ENCODE results near the gene GON4L.

The GON4L gene

DNA sequence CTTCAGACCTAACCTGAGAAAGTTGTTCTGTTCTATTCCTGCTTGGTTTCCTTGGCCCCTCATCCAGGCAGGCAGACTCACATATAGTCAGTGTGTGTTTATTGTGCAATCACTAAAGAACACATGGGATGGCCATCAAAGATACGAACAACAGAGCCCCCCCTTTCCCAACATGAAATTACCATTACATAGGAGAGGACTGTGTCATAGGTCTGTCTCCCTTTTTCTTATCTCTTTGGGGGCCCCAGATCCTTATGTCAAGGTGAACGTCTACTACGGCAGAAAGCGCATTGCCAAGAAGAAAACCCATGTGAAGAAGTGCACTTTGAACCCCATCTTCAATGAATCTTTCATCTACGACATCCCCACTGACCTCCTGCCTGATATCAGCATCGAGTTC is 23.9 kb upstream of the GON4L start:
- Histone ChIP-seq H3K4me2 (no peak overlapping the region), H3K4me1 (ENCODE audit: low read depth, poor library complexity, severe bottlenecking) (no peaks in the 10 kb centered on the region), H3K27me3 (ENCODE audit: insufficient read depth, low read depth) (no peaks in the 10 kb centered on the region), H3K9ac (no peak overlapping the region), H3K27ac (no peak overlapping the region), H3K4me3 (IDR thresholded peaks at IDR 0.05; ENCODE audit: insufficient read depth, low read depth, low read length) (no peak overlapping the region), H2AFZ (ENCODE audit: low read depth) (no peak overlapping the region), H3K36me3 (ENCODE audit: insufficient read depth) (no peaks in the 10 kb centered on the region), H4K20me1 (ENCODE audit: insufficient read depth) (no peaks in the 10 kb centered on the region), H3K79me2 (ENCODE audit: insufficient read depth, low read depth) (no peaks in the 10 kb centered on the region)
- TF ChIP-seq, protein P1, sequence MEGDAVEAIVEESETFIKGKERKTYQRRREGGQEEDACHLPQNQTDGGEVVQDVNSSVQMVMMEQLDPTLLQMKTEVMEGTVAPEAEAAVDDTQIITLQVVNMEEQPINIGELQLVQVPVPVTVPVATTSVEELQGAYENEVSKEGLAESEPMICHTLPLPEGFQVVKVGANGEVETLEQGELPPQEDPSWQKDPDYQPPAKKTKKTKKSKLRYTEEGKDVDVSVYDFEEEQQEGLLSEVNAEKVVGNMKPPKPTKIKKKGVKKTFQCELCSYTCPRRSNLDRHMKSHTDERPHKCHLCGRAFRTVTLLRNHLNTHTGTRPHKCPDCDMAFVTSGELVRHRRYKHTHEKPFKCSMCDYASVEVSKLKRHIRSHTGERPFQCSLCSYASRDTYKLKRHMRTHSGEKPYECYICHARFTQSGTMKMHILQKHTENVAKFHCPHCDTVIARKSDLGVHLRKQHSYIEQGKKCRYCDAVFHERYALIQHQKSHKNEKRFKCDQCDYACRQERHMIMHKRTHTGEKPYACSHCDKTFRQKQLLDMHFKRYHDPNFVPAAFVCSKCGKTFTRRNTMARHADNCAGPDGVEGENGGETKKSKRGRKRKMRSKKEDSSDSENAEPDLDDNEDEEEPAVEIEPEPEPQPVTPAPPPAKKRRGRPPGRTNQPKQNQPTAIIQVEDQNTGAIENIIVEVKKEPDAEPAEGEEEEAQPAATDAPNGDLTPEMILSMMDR (conservative IDR thresholded peaks at IDR 0.05; ENCODE audit: low read depth, low read length): no peak

DNA sequence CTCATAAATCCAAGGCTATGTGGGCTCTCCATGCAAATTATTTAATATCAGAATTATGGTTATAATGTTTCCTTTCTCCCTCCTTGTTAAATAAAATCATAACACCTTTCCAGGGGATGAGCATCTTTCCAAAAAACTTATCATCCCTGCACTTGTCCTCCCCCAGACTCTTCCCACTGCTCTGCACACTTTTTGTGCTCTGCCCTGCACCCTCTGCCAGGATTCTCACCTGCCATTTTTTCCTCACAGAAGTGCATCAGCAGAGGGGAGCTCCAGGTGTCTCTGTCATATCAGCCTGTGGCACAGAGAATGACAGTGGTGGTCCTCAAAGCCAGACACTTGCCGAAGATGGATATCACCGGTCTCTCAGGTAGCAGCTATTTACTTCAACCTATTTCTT is 23.2 kb upstream of the GON4L start:
- Histone ChIP-seq H4K20me1 (ENCODE audit: insufficient read depth) (no peaks in the 10 kb centered on the region), H3K4me1 (ENCODE audit: low read depth, poor library complexity, severe bottlenecking) (no peaks in the 10 kb centered on the region), H3K9ac (no peak overlapping the region), H3K4me2 (no peak overlapping the region), H2AFZ (ENCODE audit: low read depth) (no peak overlapping the region), H3K36me3 (ENCODE audit: insufficient read depth) (no peaks in the 10 kb centered on the region), H3K27ac (no peak overlapping the region), H3K79me2 (ENCODE audit: insufficient read depth, low read depth) (no peaks in the 10 kb centered on the region), H3K4me3 (IDR thresholded peaks at IDR 0.05; ENCODE audit: insufficient read depth, low read depth, low read length) (no peak overlapping the region), H3K27me3 (ENCODE audit: insufficient read depth, low read depth) (no peaks in the 10 kb centered on the region)
- TF ChIP-seq, protein P1 (conservative IDR thresholded peaks at IDR 0.05; ENCODE audit: low read depth, low read length): no peak

DNA sequence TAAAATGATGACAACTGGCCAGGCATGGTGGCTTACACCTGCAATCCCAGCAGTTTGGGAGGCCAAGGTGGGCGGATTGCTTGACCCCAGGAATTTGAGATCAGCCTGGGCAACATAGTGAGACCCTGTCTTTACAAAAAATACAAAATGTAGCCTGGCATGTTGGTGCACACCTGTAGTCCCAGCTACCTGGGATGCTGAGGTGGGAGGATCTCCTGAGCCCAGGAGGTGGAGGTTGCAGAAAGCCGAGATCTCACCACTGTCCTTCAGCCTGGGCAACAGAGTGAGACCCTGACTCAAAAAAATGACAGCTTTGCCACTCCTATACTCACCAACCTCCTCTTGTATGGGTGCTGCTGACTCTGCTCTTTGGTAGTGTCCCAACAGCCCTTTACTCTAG is 20.9 kb upstream of the GON4L start:
- Histone ChIP-seq H3K4me1 (ENCODE audit: low read depth, poor library complexity, severe bottlenecking) (no peaks in the 10 kb centered on the region), H3K36me3 (ENCODE audit: insufficient read depth) (no peaks in the 10 kb centered on the region), H3K27ac (no peak overlapping the region), H3K79me2 (ENCODE audit: insufficient read depth, low read depth) (no peaks in the 10 kb centered on the region), H4K20me1 (ENCODE audit: insufficient read depth) (no peaks in the 10 kb centered on the region), H3K4me3 (IDR thresholded peaks at IDR 0.05; ENCODE audit: insufficient read depth, low read depth, low read length) (no peak overlapping the region), H2AFZ (ENCODE audit: low read depth) (no peak overlapping the region), H3K9ac (no peak overlapping the region), H3K27me3 (ENCODE audit: insufficient read depth, low read depth) (no peaks in the 10 kb centered on the region), H3K4me2 (no peak overlapping the region)
- TF ChIP-seq, protein P1 (conservative IDR thresholded peaks at IDR 0.05; ENCODE audit: low read depth, low read length): no peak

DNA sequence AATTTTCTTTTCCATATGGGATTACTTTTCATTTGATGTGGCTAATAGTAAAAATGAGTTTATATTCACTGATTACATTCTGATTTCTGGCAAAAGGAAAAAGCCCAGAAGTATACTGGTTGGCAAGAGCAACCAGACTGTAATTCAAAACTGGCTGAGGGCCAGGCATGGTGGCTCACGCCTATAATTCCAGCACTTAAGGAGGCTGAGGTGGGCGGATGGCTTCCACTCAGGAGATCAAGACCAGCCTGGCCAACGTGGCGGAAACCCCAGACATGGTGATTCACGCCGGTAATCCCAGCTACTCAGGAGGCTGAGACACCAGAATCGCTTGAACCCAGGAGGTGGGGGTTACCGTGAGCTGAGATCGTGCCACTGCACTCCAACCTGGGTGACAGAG is 16.8 kb upstream of the GON4L start:
- Histone ChIP-seq H2AFZ (ENCODE audit: low read depth) (no peak overlapping the region), H4K20me1 (ENCODE audit: insufficient read depth) (no peaks in the 10 kb centered on the region)
- TF ChIP-seq, protein P1 (conservative IDR thresholded peaks at IDR 0.05; ENCODE audit: low read depth, low read length): no peak

More for the DNA sequence above, 16.8 kb upstream of the GON4L start:
- Histone ChIP-seq H3K79me2 (ENCODE audit: insufficient read depth, low read depth) (no peaks in the 10 kb centered on the region), H3K4me3 (IDR thresholded peaks at IDR 0.05; ENCODE audit: insufficient read depth, low read depth, low read length) (no peak overlapping the region), H3K4me1 (ENCODE audit: low read depth, poor library complexity, severe bottlenecking) (no peaks in the 10 kb centered on the region), H3K4me2 (no peak overlapping the region), H3K27ac (no peak overlapping the region), H3K27me3 (ENCODE audit: insufficient read depth, low read depth) (no peaks in the 10 kb centered on the region), H3K36me3 (ENCODE audit: insufficient read depth) (no peaks in the 10 kb centered on the region), H3K9ac (no peak overlapping the region)
